Heart left ventricle (tissue), 16 donors: ENCODE measurements around the gene UNC5C. TPM values are rescaled to one million over a fixed set of nuclear protein-coding genes. Genes with fewer than 3 reads are reported as not detected.

Experiments
- ATAC-seq, 4 donors: fragments of 200-7000 bp; cut with Tn5 transposase; one replicate each; pipeline ENCODE4 v1.9.1; 2020 to 2022; ENCODE audit warnings: moderate library complexity in 4 of 4, mild to moderate bottlenecking in 3 of 4, moderate number of reproducible peaks in 1 of 4
- DNase-seq, 5 donors: peaks; one replicate each; pipeline ENCODE4 v3.0.0-alpha.2; 2020
- H3K27ac ChIP-seq, 12 donors: fragments of 200-600 bp; sonication (generic) in 4 of 12; one replicate each; pipeline versions ENCODE4 v1.5.0 to v1.8.0; 2016 to 2022; ENCODE audit warnings: mild to moderate bottlenecking in 2 of 12
- H3K27me3 ChIP-seq, 9 donors: fragments of 200-600 bp; sonication (generic) in 2 of 9; one replicate each; pipeline versions ENCODE4 v1.5.1 to v1.8.0; 2016 to 2022; ENCODE audit warnings: mild to moderate bottlenecking in 3 of 9
- H3K36me3 ChIP-seq, 9 donors: fragments of 200-600 bp; sonication (generic) in 2 of 9; one replicate each; pipeline versions ENCODE4 v1.5.0 to v1.8.0; 2018 to 2022; ENCODE audit warnings: mild to moderate bottlenecking in 2 of 9
- H3K4me1 ChIP-seq, 12 donors: fragments of 200-600 bp; sonication (generic) in 4 of 12; one replicate each; pipeline versions ENCODE4 v1.5.0 to v1.8.0; 2016 to 2022; ENCODE audit warnings: mild to moderate bottlenecking in 3 of 12
- H3K4me3 ChIP-seq, 12 donors: fragments of 200-600 bp; sonication (generic) in 4 of 12; one replicate each; pipeline versions ENCODE4 v1.5.0 to v1.8.0; 2017 to 2022; ENCODE audit warnings: mild to moderate bottlenecking in 9 of 12, moderate library complexity in 4 of 12
- H3K9me3 ChIP-seq, 12 donors: fragments of 200-600 bp; sonication (generic) in 4 of 12; one replicate each; pipeline versions ENCODE4 v1.5.0 to v1.8.0; 2016 to 2022; ENCODE audit warnings: mild to moderate bottlenecking in 1 of 12
- POLR2A ChIP-seq, 2 donors: fragments of 450-650 bp; IDR thresholded peaks; one replicate each; pipeline ENCODE4 v1.6.1; 2017; ENCODE audit warnings: antibody characterized with exemption in 2 of 2, mild to moderate bottlenecking in 2 of 2, moderate library complexity in 2 of 2
- WGBS, 4 donors: extraction: QIAGEN DNeasy Blood & Tissue Kit in 2 of 4; methylation state at CpG; one replicate each; pipeline versions ENCODE4 v1.1.5 to v1.1.7; 2013 to 2018; 5-methylcytosine and 5-hydroxymethylcytosine counted together
- intact Hi-C, 10 donors: fragments of 100-400 bp; cut with DNase I; formaldehyde crosslinking; loops; one replicate each; pipeline versions ENCODE4 v1.11.1 to v1.14.2; 2022
- polyA plus RNA-seq, 2 donors: library from polyadenylated mRNA; stranded (reverse); fragments of 200-250 nt; gene quantifications; one replicate each; pipeline ENCODE4 v1.2.3, GENCODE V29; 2013
- total RNA-seq, 9 donors: library from RNA; depleted of rRNA in 2 of 9; stranded (reverse); fragments of >200 nt in 2 of 9; fragmentation: NEBNext Ultra II Directional in 3 of 9; extraction: Animal tissue kit (Norgen Biotek cat#: 25700) in 3 of 9; gene quantifications; one replicate each; pipeline versions ENCODE4 v1.1.0 to v1.2.4, GENCODE V29; 2016 to 2023
- TF ChIP-seq, protein P1 (sequence below), 12 donors: fragments of 200-600 bp; sonication (generic) in 4 of 12; IDR thresholded peaks; one replicate each; pipeline versions ENCODE4 v1.5.0 to v1.8.0; 2018 to 2022; ENCODE audit warnings: antibody characterized with exemption in 12 of 12, mild to moderate bottlenecking in 5 of 12
- donor health status: ischemic (EF 13 %, LVEDD 7.1; RV severe dilation, severe dysfunction).
- donor health status: healthy with polysubstance abuse.
- donor health status: DM: no; HTN: yes; CAD: no.
- donor health status: DM: no; HTN: no; CAD: no.
- donor health status: ischemic (EF 25% LVEDD 6.9; RV normal size, moderate dysfunction).
- donor health status: ischemic (EF 25% LVEDD 5.7; RV mildly dilated, moderate dysfunction).
- donor health status: healthy.
- donor health status: DM: yes; HTN: yes; CAD: no.
- donor health status: ischemic (EF 35%, LVEDD 5.7; RV mildly dilated, moderate dysfunction).
- donor health status: nonischemic (EF 11% LVEDD 7.7; RV severe dilation, severe dysfunction).
- donor health status: DM: yes; HTN: yes; CAD: no.
- donor health status: PGD.
- donor health status: ischemic (EF 29% LVEDD 5.4; RV normal size, mild dysfunction).
- donor health status: nonischemic (EF 23%, LVEDD 6.1; RV moderate dilation, normal function).

Gene UNC5C
- total and polyA plus RNA-seq, 11 donors, result 0.23 to 2.8 (median 1.7) TPM

DNA sequence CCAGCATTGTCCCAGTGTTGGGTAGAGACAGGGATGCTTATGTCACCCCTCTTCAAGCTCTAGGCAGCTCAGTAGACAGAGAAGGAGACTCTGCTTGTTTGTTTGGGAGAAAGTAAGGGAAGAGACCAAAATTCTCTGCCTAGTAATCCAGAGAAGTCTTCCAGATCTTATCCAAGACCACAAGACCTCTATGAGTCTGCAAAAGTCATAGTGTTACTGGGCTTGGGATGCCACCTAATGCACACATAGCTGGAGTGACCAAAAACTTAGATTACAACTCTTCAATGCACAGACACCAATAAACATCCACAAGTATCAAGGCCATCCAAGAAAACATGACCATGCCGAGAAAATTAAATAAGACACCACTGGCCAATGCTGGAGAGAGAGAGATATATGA is 205.5 kb downstream of the UNC5C start:
- Histone ChIP-seq H3K9me3 (peaks cover 0 to 40% (median 19%) of the 10 kb centered on the region in 12 donors), H3K27ac (no peak overlapping the region), H3K4me3 (no peak overlapping the region), H3K27me3 (no peaks in the 10 kb centered on the region), H3K36me3 (no peaks in the 10 kb centered on the region), H3K4me1 (no peaks in the 10 kb centered on the region)
- 92 to 97% (median 95%) methylated on average over 1 of the region's 1 CpG for WGBS, 4 donors
- intact Hi-C loops, result no loop called here
- TF ChIP-seq, protein P1, sequence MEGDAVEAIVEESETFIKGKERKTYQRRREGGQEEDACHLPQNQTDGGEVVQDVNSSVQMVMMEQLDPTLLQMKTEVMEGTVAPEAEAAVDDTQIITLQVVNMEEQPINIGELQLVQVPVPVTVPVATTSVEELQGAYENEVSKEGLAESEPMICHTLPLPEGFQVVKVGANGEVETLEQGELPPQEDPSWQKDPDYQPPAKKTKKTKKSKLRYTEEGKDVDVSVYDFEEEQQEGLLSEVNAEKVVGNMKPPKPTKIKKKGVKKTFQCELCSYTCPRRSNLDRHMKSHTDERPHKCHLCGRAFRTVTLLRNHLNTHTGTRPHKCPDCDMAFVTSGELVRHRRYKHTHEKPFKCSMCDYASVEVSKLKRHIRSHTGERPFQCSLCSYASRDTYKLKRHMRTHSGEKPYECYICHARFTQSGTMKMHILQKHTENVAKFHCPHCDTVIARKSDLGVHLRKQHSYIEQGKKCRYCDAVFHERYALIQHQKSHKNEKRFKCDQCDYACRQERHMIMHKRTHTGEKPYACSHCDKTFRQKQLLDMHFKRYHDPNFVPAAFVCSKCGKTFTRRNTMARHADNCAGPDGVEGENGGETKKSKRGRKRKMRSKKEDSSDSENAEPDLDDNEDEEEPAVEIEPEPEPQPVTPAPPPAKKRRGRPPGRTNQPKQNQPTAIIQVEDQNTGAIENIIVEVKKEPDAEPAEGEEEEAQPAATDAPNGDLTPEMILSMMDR (IDR thresholded peaks at IDR 0.05), result no peak
- TF ChIP-seq POLR2A (IDR thresholded peaks at IDR 0.05), result no peak
- ATAC-seq (no peak), DNase-seq (no peak)

GRCh38 chr4:95340191-95340590 is 208.6 kb downstream of the UNC5C start:
- no peak overlapping the region for H3K4me3 ChIP-seq
- intact Hi-C loops, result no loop called here
- DNase-seq (no peak), ATAC-seq (no peak)
- TF ChIP-seq POLR2A (IDR thresholded peaks at IDR 0.05), result no peak
- peaks cover 0 to 3% (median 0%) of the 10 kb centered on the region in 9 donors for H3K36me3 ChIP-seq
- H3K27me3 ChIP-seq, result no peaks in the 10 kb centered on the region
- no peaks in the 10 kb centered on the region for H3K4me1 ChIP-seq
- no peak overlapping the region for H3K27ac ChIP-seq
- H3K9me3 ChIP-seq, result peaks cover 0 to 9% (median 0%) of the 10 kb centered on the region in 12 donors

DNA sequence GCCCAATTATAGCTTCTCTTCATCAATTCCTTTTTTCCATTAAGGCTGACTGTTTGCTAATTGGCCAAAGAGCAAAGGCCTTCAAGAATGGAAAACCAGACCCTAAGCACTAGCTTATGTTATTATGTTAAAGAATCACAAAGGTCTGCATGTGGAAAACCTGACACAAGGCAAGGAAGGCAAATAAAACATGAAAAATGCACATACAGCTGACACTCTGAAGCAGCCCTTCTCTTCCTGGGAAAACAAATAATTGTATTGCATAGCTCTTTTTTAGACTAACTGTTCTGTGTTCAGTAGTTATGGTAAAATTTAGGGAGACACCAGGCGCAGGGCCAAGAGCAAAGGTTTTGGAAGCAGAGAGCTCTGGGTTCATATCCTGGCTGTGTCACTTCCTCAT is 223.1 kb downstream of the UNC5C start:
- Histone ChIP-seq H3K4me1 (peaks cover 0 to 6% (median 0%) of the 10 kb centered on the region in 12 donors), H3K27ac (no peak overlapping the region), H3K27me3 (no peaks in the 10 kb centered on the region), H3K4me3 (no peak overlapping the region), H3K9me3 (peaks cover 0 to 7% (median 0%) of the 10 kb centered on the region in 12 donors), H3K36me3 (no peaks in the 10 kb centered on the region)
- intact Hi-C loops, result no loop called here
- DNase-seq (no peak), ATAC-seq (no peak)
- WGBS, 4 donors, result 73 to 92% (median 88%) methylated on average over 1 of the region's 1 CpG
- no peak for TF ChIP-seq POLR2A (IDR thresholded peaks at IDR 0.05)
- TF ChIP-seq, protein P1 (IDR thresholded peaks at IDR 0.05), result no peak

GRCh38 chr4:95319169-95319568 is 229.6 kb downstream of the UNC5C start:
- intact Hi-C loops, result no loop called here
- Histone ChIP-seq H3K9me3 (no peaks in the 10 kb centered on the region), H3K27ac (peak overlapping the region in 5 of 12 donors; percentile 6 to 52 (median 39)), H3K36me3 (no peaks in the 10 kb centered on the region), H3K4me3 (no peak overlapping the region), H3K4me1 (peaks cover 0 to 25% (median 8%) of the 10 kb centered on the region in 12 donors), H3K27me3 (no peaks in the 10 kb centered on the region)
- ATAC-seq (peak in 3 of 4 donors; percentile 34 to 50 (median 45)), DNase-seq (no peak)
- 55 to 71% (median 64%) methylated on average over 3 of the region's 3 CpGs for WGBS, 4 donors
- TF ChIP-seq, protein P1 (IDR thresholded peaks at IDR 0.05), result no peak

GRCh38 chr4:95318483-95318882 is 230.3 kb downstream of the UNC5C start:
- Histone ChIP-seq H3K36me3 (no peaks in the 10 kb centered on the region), H3K27ac (peak overlapping the region in 5 of 12 donors; percentile 14 to 52 (median 39)), H3K27me3 (no peaks in the 10 kb centered on the region), H3K4me3 (no peak overlapping the region), H3K4me1 (peaks cover 0 to 25% (median 8%) of the 10 kb centered on the region in 12 donors), H3K9me3 (no peaks in the 10 kb centered on the region)
- ATAC-seq, result peak; percentile 93 to 96 (median 95)
- peak in 1 of 5 donors; percentile 25 for DNase-seq
- intact Hi-C loops, result no loop called here
- no peak for TF ChIP-seq POLR2A (IDR thresholded peaks at IDR 0.05)
- TF ChIP-seq, protein P1 (IDR thresholded peaks at IDR 0.05), result no peak
- WGBS, 4 donors, result 44 to 59% (median 50%) methylated on average over 1 of the region's 1 CpG
